Mesodermal cell (in vitro differentiated cells): ENCODE measurements around the gene RPN1.

Experiments used
- H3K27ac ChIP-seq: 2 replicates; pipeline ENCODE4 v1.7.0; 2013; ENCODE audit warnings: mild to moderate bottlenecking, low read depth, low read length, moderate library complexity; ENCODE audit not compliant: severe bottlenecking
- H3K36me3 ChIP-seq: 2 replicates; pipeline ENCODE4 v1.7.1; 2013; ENCODE audit warnings: mild to moderate bottlenecking, low read length, moderate library complexity; ENCODE audit not compliant: control insufficient read depth, insufficient read depth
- H3K4me1 ChIP-seq: one replicate; pipeline ENCODE4 v1.7.1; 2013; ENCODE audit warnings: mild to moderate bottlenecking, low read length; ENCODE audit not compliant: insufficient read depth, control insufficient read depth, poor library complexity, severe bottlenecking
- H3K4me3 ChIP-seq: 2 replicates; pipeline ENCODE4 v1.7.0; 2013; ENCODE audit warnings: low read length, control low read depth, mild to moderate bottlenecking; ENCODE audit not compliant: insufficient read depth, poor library complexity, severe bottlenecking; ENCODE audit errors: extremely low read depth
- H3K9me3 ChIP-seq: 2 replicates; pipeline ENCODE4 v1.7.1; 2013; ENCODE audit warnings: mild to moderate bottlenecking, low read length, moderate library complexity; ENCODE audit not compliant: control insufficient read depth
- WGBS, 2 experiments: methylation state at CpG; one replicate each; pipeline ENCODE4 v1.1.5; 2013; ENCODE audit warnings: missing lambda C conversion rate in 2 of 2; ENCODE audit not compliant: insufficient coverage in 2 of 2; 5-methylcytosine and 5-hydroxymethylcytosine counted together

RPN1 gene

DNA sequence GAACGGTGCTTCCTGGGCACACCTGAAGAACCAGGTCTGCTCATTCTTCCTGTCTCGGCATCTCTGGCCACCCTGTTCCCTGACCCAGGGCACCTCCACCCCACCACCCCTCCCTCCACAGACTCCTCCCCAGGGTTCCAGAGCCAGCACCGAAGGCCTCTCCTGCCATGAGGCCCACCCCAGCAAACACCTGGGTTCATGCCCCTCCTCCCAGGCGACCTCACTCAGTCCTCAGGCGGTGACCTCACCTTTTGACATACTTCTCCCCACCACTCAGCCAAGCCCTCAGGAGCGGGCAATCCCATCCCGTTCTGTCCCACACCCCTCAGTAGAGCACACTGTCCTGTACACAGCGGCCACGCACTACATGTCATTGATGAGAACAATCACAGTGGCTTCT is 72.3 kb downstream of the RPN1 start:
- WGBS, 2 experiments = 85% methylated on average over 7 to 9 of the region's 9 CpGs
- no peak overlapping the region for H3K4me3 ChIP-seq
- no peaks in the 10 kb centered on the region for H3K36me3 ChIP-seq
- peaks cover 8% of the 10 kb centered on the region for H3K4me1 ChIP-seq
- H3K9me3 ChIP-seq = no peaks in the 10 kb centered on the region
- H3K27ac ChIP-seq = no peak overlapping the region

DNA sequence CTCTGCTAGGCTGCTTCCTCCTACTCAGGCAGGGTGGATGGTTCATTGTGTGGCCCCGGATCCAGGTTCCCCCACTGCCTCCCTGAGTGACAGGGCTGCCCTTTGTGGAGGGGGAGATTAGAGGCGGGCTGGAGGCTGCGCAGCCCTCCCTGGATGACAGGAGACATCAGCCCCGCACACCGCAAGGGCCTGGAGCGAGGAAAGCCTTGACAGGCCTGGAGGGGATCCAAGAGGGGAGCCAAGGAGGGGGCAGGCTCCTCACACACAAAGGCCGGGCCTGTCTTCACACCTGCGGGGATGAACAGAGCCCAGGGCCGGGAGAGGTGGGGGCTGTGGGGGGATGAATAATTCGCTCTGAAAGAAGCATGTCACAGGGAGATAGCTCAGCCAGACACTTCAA is 72.9 kb downstream of the RPN1 start:
- H3K9me3 ChIP-seq = no peaks in the 10 kb centered on the region
- H3K27ac ChIP-seq = no peak overlapping the region
- no peak overlapping the region for H3K4me3 ChIP-seq
- 44 to 46% methylated on average over 6 to 9 of the region's 10 CpGs for WGBS, 2 experiments
- no peaks in the 10 kb centered on the region for H3K36me3 ChIP-seq
- peaks cover 12% of the 10 kb centered on the region for H3K4me1 ChIP-seq

DNA sequence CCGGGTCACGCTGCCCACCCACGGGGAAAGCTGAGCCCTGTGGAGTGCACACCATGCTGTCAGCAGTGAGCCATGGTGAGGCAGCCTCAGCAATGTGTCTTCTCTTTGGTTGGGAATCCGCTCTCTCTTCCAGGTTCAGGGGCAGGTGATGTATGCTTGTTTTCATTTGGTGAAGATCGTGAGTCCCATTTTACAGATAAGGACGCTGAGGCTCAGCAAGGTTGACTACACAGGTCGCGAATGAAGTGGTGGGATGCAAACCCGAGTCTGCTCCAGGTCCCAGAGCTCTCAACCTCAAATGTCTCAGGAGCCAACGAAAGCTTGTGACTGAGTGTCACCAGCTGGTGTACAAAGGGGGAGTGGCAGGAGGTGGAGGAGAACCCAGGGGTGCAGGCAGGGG is 74.3 kb downstream of the RPN1 start:
- Histone ChIP-seq H3K9me3 (no peaks in the 10 kb centered on the region), H3K4me3 (no peak overlapping the region), H3K36me3 (no peaks in the 10 kb centered on the region), H3K27ac (no peak overlapping the region), H3K4me1 (peaks cover 12% of the 10 kb centered on the region)
- 90 to 92% methylated on average over 9 to 10 of the region's 10 CpGs for WGBS, 2 experiments

DNA sequence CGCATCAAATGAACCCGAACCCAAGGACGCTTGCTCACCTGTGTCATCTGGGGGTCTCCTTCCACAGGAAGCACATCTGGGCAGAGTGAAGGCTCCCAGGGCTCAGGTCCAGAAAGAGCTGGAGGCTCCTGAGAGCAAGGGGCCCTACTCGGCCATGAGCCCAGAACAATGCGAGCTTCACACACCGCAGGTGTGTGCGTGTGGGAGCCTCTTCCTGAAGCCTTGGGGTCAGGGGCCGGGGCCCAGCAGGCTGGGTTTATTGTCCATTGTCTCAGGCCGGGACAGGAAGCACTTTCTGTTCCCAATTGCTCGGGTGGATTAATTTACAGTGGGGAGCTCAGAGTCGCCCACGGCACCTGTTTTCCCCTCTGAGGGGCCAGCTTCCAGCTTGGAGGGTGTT is 74.8 kb downstream of the RPN1 start:
- H3K27ac ChIP-seq = no peak overlapping the region
- no peaks in the 10 kb centered on the region for H3K9me3 ChIP-seq
- peaks cover 12% of the 10 kb centered on the region for H3K4me1 ChIP-seq
- WGBS, 2 experiments = 90 to 91% methylated on average over 11 to 12 of the region's 12 CpGs
- no peaks in the 10 kb centered on the region for H3K36me3 ChIP-seq
- no peak overlapping the region for H3K4me3 ChIP-seq

DNA sequence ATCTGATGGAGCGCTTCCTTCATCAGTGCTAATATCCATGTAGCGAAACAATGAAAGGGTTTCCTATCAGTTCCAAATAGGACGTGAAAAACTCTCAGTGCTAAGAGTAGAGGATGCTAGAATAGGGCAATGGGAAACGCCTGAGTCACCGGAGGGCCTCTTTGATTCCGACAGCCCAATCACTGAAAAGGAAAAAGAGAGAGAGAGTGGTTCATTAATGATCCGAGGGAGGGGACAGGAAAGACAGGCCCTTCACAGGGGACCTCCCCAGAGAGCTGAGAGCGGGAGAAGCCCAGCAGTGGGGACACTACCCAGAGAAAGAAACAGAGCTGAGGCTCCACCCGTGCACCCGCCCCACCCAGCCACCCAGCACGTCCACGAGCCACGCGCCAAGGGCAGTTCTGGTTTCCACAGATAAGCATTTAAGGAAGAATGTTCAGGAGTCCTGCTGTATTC is 76.9 kb downstream of the RPN1 start:
- WGBS, 2 experiments = 74 to 75% methylated on average over 14 of the region's 14 CpGs
- peaks cover 14% of the 10 kb centered on the region for H3K4me1 ChIP-seq
- H3K9me3 ChIP-seq = no peaks in the 10 kb centered on the region
- peak overlapping the region; percentile 82 for H3K27ac ChIP-seq
- H3K4me3 ChIP-seq = no peak overlapping the region
- H3K36me3 ChIP-seq = no peaks in the 10 kb centered on the region

DNA sequence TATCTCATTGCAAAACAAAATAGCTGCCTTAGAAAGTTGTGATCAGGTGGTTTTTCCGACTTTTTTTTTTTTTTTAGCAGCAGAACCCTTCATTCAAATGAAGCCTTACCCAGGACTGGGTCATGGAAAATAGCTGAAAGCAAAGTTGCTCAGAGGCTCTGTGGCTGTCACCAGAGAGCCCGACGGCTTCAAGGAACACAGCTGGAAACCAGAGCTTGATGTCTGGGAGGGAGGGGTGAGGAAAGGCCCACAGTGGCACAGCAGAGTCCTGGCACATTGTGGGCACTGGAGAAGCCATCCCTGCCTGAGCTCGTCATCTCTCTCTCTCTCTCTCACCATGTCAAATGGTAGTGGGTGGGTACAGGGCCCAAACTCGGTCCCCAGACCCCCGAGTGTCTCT is 77.5 kb downstream of the RPN1 start:
- Histone ChIP-seq H3K36me3 (no peaks in the 10 kb centered on the region), H3K9me3 (no peaks in the 10 kb centered on the region), H3K4me1 (peaks cover 20% of the 10 kb centered on the region), H3K27ac (peak overlapping the region; percentile 82), H3K4me3 (no peak overlapping the region)
- 55 to 66% methylated on average over 4 to 5 of the region's 6 CpGs for WGBS, 2 experiments

DNA sequence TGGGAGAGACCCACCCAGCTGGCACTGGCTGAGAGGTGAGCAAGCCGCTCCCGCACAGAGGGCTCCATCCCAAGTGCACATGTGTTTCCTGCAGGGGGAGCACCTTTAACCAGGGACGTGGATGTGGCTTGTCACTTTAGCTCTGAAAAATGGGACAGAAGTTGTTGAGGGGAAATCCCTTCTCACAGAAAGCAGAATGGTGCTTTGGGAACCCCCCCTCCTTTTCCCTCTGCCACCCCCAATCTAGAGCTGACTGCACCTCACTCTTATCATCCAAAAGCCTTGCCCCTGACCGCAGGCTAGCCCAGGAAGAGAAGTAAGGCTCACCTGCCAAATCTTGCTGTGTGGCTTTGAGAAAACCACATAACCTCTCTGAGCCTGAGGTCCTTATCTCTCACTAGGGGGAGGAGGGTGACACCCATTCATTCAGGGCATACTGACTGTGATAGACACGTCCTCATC is 77.9 kb downstream of the RPN1 start:
- H3K4me3 ChIP-seq = no peak overlapping the region
- peaks cover 22% of the 10 kb centered on the region for H3K4me1 ChIP-seq
- H3K27ac ChIP-seq = peak overlapping the region; percentile 82
- 63 to 71% methylated on average over 2 to 3 of the region's 5 CpGs for whole genome bisulfite sequencing, 2 experiments
- no peaks in the 10 kb centered on the region for H3K9me3 ChIP-seq
- no peaks in the 10 kb centered on the region for H3K36me3 ChIP-seq

DNA sequence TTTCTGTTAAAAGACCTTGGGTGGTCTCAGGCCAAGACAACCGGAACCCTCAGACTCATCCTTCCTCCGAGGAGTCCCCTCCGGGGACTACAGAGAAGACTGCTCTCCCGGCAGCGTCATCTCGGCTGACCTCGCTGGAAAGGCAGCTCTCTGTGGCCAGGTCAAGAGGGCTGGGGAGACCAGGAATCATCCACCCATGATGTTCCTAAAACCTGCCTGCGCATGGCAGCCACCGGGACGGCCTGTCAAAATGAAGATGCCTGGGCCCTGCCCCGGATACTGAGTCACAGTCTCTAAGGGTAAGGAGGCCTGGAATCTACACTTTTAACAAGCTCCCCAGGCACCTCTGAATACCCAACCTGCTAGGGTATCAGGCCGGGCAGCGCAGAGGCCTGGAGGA is 78.6 kb downstream of the RPN1 start:
- Histone ChIP-seq H3K36me3 (no peaks in the 10 kb centered on the region), H3K9me3 (no peaks in the 10 kb centered on the region), H3K4me1 (peaks cover 22% of the 10 kb centered on the region), H3K4me3 (no peak overlapping the region), H3K27ac (no peak overlapping the region)
- WGBS, 2 experiments = 84 to 87% methylated on average over 11 of the region's 13 CpGs
